GM12892 (cell line): Measurements from ENCODE around the gene FAM180B.

Experiments
- DNase-seq: peaks from one replicate; pipeline ENCODE4 v3.0.0; 2011; ENCODE audit not compliant: insufficient read length
- FAIRE-seq: peaks from 2 replicates; lab custom pipeline; 2011; peaks lifted over from hg19 to GRCh38; lab: Jason Lieb, UNC
- POLR2A ChIP-seq: IDR thresholded peaks from 2 replicates; pipeline ENCODE4 v1.6.1; 2011; ENCODE audit warnings: low read depth, low read length, control low read depth
- POLR2AphosphoS5 ChIP-seq: IDR thresholded peaks from 2 replicates; pipeline ENCODE4 v1.6.1; 2011; ENCODE audit warnings: low read depth, low read length, control low read depth
- TAF1 ChIP-seq: IDR thresholded peaks from 2 replicates; pipeline ENCODE4 v1.6.1; 2011; ENCODE audit warnings: low read depth, mild to moderate bottlenecking, control low read depth, low read length, borderline replicate concordance

Gene FAM180B

DNA sequence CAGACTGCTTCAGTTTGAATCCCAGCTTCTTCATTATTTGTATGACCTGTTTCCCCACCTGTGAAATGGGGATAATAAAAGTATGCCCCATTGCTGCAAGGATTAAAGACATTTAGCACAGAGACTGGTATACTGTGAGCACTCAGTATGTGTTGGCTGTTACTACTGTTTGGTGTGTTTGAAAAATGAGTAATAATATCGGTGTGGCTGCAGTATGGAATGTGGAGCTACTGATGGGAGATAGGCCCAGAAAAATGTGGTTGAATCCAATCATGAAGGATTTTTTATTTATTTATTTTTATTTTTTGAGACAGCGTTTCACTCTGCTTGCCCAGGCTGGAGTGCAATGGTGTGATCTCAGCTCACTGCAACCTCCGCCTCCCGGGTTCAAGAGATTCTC lies 16.8 kb downstream of the FAM180B start:
- DNase-seq (no peak), FAIRE-seq (no peak)
- TF ChIP-seq POLR2A (no peak), POLR2AphosphoS5 (no peak), TAF1 (no peak)

DNA sequence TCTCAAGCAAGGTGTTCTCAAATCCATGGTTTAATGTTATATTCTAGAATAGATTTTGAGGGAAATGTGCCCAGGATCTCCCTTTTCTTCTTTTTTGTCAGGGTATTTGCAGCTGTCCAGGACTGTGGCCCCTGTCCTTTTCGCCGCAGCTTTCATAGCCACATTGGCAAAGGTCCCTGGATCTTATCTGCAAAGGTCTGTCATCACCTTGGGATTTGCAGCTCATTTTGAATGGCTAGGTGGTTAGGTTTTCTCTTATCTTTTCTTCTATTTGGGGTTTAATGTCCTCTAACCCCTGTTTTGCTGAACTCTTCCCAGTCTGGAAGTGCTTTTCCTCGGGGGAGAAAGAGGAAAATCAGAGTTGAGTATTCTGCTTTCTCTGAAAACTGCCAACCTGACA lies 19.4 kb downstream of the FAM180B start:
- FAIRE-seq (no peak), DNase-seq (no peak)
- TF ChIP-seq POLR2AphosphoS5 (no peak), POLR2A (no peak), TAF1 (no peak)

DNA sequence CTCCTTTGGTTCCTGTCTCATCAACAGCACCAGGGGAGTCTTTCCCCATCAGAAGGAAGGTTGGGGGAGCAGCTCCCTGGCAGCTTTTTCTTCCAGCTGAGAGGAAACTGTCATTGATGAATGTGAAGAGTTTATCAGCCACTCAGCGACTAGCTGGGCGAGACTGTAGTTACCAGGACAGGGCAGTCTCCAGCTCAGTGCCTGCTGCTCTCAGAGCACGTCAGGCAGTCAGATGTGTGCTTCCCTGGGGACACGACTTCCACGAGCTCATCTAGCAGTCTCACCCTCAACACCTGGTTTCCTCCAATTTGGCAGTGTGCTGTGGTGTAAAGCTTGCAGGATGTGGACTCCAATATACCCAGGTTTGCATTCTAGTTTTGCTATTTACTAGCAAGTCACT lies 20.3 kb downstream of the FAM180B start:
- FAIRE-seq = no peak
- no peak for DNase-seq
- TF ChIP-seq POLR2A = no peak
- no peak for TF ChIP-seq POLR2AphosphoS5
- TF ChIP-seq TAF1 = no peak

DNA sequence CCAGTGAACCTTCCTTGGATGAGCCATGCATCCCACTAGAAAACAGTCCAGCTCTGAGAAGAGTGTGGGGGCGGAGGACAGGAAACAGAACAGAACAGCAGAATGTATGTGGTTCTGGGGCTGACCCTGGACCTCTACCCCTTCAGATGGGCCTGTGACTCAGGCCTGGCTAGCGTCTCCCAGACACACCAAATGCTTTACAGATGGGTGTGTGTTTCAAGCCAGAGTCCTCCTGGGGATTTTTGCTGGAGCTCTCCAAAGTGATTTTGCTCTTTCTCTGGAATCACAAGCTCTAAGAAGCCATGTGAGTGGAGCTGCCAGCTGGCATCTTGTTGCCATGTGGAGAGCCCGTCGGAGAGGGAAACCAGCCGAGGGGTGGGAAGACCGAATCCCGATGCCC lies 20.9 kb downstream of the FAM180B start:
- FAIRE-seq (no peak), DNase-seq (no peak)

DNA sequence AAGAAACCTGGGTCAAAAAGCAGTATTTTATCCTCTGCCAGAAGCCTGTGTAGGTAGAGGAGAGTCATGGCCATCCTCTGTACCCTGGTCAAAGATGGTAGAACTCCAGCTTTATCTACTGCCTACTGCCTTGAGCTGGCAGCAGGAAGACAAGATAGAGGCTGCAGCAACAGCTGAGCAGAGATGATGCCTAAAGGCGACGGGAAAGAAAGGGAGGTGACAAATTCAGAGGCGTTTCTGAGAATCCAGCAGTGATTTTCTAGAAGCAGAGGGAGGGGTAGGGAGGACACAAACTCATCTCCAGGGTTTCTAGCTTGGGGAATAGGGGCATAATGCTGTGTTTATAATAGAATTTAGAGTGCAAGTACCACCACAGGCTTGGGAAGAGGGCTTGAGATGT lies 23.2 kb downstream of the FAM180B start:
- TF ChIP-seq POLR2AphosphoS5 (no peak), POLR2A (no peak), TAF1 (no peak)
- no peak for FAIRE-seq
- no peak for DNase-seq

More for the DNA sequence above, 20.9 kb downstream of the FAM180B start:
- TF ChIP-seq POLR2AphosphoS5 (no peak), POLR2A (no peak), TAF1 (no peak)

DNA sequence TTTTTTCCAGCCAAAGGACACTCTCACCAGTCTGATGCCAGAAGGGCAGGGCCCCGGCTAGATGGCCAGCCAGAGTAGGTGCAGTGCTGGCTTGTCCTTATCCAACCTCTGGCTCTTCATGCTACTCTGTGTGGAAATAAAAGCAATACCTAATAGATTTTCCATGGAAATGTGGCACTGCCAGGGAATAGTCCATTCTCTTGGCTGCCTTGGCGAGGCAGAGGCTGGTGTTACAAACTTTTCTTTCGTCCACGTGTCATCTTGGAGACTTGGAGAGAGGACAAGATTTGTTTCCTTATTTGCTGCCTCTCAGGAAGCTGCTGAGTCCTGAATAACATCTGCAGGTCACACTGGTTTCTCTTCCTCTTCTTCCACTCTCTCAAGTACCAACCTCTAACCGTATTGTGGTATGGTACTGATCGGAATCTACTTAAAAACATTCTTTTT lies 24.9 kb downstream of the FAM180B start:
- FAIRE-seq = peak; percentile 81
- TF ChIP-seq TAF1 (no peak), POLR2AphosphoS5 (no peak), POLR2A (no peak)
- DNase-seq = no peak

DNA sequence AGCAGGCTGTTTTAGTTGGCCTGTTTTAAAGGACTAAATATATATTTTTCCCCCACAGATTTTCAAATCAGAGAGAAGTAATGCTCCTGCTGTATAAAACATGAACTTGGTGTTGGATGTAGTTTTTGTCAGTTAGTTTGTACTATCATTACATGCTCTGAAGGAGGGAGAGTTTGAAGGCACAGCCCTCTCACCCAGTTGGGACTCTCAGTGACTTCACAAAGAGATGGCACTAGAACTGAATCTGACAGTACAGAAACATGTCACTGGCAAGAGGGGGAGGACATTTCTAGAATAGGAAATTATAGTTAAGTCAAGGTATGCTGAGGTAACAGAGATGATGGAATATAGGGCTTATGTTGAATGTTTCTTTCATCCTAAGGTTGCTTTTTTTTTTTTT lies 28.8 kb downstream of the FAM180B start:
- FAIRE-seq (no peak), DNase-seq (no peak)
- no peak for TF ChIP-seq POLR2A
- TF ChIP-seq POLR2AphosphoS5 = no peak
- no peak for TF ChIP-seq TAF1

DNA sequence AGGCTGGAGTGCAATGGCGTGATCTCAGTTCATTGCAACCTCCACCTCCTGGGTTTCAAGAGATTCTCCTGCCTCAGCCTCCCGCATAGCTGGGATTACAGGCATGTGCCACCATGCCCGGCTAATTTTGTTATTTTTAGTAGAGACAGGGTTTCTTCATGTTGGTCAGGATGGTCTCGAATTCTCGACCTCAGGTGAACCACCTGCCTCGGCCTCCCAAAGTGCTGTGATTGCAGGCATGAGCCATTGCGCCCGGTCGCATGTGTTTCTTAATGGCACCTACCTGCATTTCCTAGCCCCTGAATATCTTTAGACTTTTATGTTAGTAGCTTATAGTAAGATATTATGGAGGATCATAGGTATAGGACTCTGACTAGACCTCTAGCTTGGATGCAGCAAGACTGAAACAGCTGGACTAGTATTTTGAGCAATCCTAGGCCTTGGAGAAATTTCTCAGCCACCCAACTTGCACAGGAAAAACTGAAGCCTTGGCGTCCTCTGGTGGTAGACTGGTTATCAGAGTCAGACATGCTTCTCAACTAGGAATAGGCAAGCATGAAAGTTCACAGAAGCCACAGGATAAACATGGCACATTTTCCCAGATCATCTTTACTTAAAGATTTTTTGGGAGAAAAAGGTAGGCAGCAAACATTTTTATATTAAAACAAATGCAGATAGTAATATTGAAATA lies 30.4 kb downstream of the FAM180B start:
- DNase-seq = no peak
- FAIRE-seq = no peak
- no peak for TF ChIP-seq TAF1
- TF ChIP-seq POLR2A = no peak
- no peak for TF ChIP-seq POLR2AphosphoS5

DNA sequence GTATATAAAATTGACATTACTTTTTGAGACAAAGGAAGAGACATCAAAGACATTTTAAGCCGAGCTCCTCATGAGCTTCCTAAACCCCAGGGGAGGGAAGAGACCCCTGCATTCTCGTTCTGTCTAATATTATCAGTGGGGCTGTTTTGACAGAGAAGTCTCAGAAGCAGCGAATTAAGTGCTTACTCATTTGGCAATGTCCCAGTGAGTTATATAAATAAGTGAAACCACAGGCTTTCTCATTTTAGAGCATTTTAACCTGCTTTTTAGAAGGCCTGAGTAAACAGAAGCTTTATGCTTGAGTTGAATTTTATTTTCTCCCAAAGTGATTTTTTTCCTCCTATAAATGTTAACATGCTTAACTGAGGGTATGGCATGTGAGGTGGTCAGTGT lies 30.9 kb downstream of the FAM180B start:
- TF ChIP-seq POLR2AphosphoS5 = no peak
- no peak for FAIRE-seq
- no peak for DNase-seq

DNA sequence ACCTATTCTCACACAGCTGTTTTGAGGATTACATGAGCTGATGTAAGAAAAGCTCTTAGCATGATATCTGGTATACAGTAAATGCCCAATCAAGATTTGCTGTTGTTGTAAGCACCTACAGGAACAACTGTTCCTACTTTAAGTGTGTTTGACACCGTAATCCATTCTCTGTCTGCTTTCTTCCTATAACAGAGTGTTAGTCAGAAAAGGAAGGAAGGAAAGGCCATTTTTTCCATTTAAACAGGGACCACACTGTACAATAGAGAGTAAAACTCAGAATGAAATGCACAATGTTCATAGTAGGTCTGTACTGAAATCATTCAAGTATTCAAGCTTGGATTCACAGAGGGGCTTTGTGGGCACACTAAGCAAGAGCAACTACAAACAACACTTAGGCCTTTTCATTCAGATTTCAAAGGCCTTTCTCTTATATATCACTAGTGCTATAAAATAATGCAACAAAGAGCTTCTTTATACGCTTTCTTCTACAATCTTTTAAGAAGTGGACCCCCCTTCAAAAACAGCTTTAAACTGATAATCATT lies 34.4 kb downstream of the FAM180B start:
- TF ChIP-seq POLR2AphosphoS5 (no peak), POLR2A (no peak), TAF1 (no peak)
- FAIRE-seq = no peak

DNA sequence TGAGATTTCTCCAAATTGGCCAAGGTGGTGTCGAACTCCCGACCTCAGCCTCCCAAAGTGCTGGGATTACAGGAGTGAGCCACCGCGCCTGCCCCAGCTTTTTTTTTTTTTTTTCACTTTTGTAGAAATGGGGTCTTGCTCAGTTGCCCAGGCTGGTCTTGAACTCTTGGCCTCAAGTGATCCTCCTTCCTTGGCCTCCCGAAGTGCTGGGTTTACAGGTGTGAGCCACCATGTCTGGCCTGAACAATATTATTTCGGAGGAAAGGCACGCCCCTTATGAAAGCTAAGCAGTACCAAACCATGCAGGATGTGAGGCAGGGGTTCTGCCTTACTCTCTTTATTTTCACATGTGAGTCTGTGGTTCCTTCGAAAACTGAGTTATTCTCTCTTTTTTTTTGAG lies 39.8 kb downstream of the FAM180B start:
- DNase-seq = no peak
- FAIRE-seq = no peak
- no peak for TF ChIP-seq POLR2AphosphoS5
- TF ChIP-seq TAF1 = no peak
- TF ChIP-seq POLR2A = no peak

More for the DNA sequence above, 34.4 kb downstream of the FAM180B start:
- no peak for DNase-seq

DNA sequence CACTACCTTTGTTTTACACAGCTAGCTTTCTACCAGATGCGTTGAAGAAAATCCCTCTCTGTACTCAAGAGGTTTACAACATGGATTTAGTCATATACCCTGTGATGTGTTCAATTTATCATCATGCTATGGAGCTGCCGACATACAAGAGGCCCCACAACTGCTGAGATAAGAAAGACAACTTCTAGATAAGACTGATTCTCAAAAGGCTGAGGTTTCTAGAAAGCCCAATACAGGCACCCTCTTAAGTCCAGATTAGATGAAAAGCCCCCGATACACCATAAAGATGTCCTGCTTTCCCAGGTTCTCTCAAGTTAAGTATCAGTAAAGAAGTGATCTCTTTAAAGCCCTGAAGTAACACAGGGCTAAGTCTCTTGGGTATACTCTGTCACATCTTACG lies 41.5 kb downstream of the FAM180B start:
- TF ChIP-seq POLR2A (no peak), TAF1 (no peak), POLR2AphosphoS5 (no peak)
- no peak for DNase-seq
- FAIRE-seq = no peak
